PC-3 (cell line): ENCODE results near the gene SELENOT. TPM values are rescaled to one million over a fixed set of nuclear protein-coding genes. Genes with fewer than 3 reads are reported as not detected.

Source experiments
- ATAC-seq: fragments of 200-7000 bp; cut with Tn5 transposase; 2 replicates; pipeline ENCODE4 v1.9.1; 2020; ENCODE audit warnings: mild to moderate bottlenecking, moderate library complexity
- BruUV-seq: library from RNA; stranded (reverse); fragments of 400-500 nt; replicated peaks from 2 replicates; lab custom pipeline; 2021; lab: Mats Ljungman, UMichigan
- CTCF ChIA-PET: fragments of 300-600 bp; sonication (Branson Sonifier 250); formaldehyde crosslinking; loops from one replicate; lab custom pipeline; 2022; ENCODE audit warnings: antibody characterized with exemption; lab: Charles Lee
- POLR2A ChIA-PET: fragments of 300-600 bp; sonication (Branson Sonifier 250); formaldehyde crosslinking; loops from one replicate; lab custom pipeline; 2022; ENCODE audit warnings: antibody characterized with exemption; ENCODE audit not compliant: unreplicated experiment; lab: Charles Lee
- DNase-seq: peaks from one replicate; pipeline ENCODE4 v3.0.0-alpha.2; 2015
- H2AFZ ChIP-seq: fragments of 300-600 bp; sonication (generic); 2 replicates; pipeline ENCODE4 v1.6.0; 2016; ENCODE audit warnings: antibody characterized with exemption, low read length
- H3F3A ChIP-seq: fragments of 300-600 bp; sonication (generic); one replicate; pipeline ENCODE4 v1.6.0; 2017; ENCODE audit warnings: antibody characterized with exemption, low read length, control low read depth, mild to moderate bottlenecking; ENCODE audit not compliant: unreplicated experiment
- H3K27ac ChIP-seq: fragments of 300-600 bp; sonication (generic); 2 replicates; pipeline ENCODE4 v1.5.1; 2016; ENCODE audit warnings: mild to moderate bottlenecking, low read length
- H3K27me3 ChIP-seq: fragments of 300-600 bp; sonication (generic); 2 replicates; pipeline ENCODE4 v1.6.1; 2016; ENCODE audit warnings: low read length, mixed read lengths
- H3K36me3 ChIP-seq: fragments of 300-600 bp; sonication (generic); 2 replicates; pipeline ENCODE4 v1.6.1; 2016; ENCODE audit warnings: low read depth, mixed run types, low read length, mixed read lengths
- H3K4me1 ChIP-seq: fragments of 300-600 bp; sonication (generic); 2 replicates; pipeline ENCODE4 v1.5.1; 2016; ENCODE audit warnings: low read length; ENCODE audit not compliant: insufficient read depth
- H3K4me2 ChIP-seq: fragments of 300-600 bp; sonication (generic); 2 replicates; pipeline ENCODE4 v1.6.0; 2016; ENCODE audit warnings: low read length
- H3K4me3 ChIP-seq: fragments of 300-600 bp; sonication (generic); 2 replicates; pipeline ENCODE4 v1.5.1; 2016; ENCODE audit warnings: mild to moderate bottlenecking, low read length, mixed read lengths
- H3K79me2 ChIP-seq: fragments of 300-600 bp; sonication (generic); 2 replicates; pipeline ENCODE4 v1.6.1; 2017; ENCODE audit warnings: low read length, mixed read lengths
- H3K9ac ChIP-seq: fragments of 300-600 bp; sonication (generic); 2 replicates; pipeline ENCODE4 v1.6.0; 2016; ENCODE audit warnings: mild to moderate bottlenecking, low read length
- H3K9me2 ChIP-seq: fragments of 300-600 bp; sonication (generic); replicated peaks from 2 replicates; pipeline ENCODE4 v1.6.1; 2016; ENCODE audit warnings: mixed run types, low read length, mixed read lengths
- H3K9me3 ChIP-seq: fragments of 300-600 bp; sonication (generic); 2 replicates; pipeline ENCODE4 v1.6.1; 2016; ENCODE audit warnings: low read length, mixed read lengths
- H4K20me1 ChIP-seq: fragments of 300-600 bp; sonication (generic); 2 replicates; pipeline ENCODE4 v1.6.1; 2016; ENCODE audit warnings: low read length, mixed read lengths
- CTCF ChIP-seq: fragments of 300-600 bp; sonication (generic); conservative IDR thresholded peaks from 2 replicates; pipeline ENCODE4 v1.5.1; 2017; ENCODE audit warnings: antibody characterized with exemption, low read depth, mild to moderate bottlenecking, low read length
- EZH2 ChIP-seq: fragments of 300-600 bp; sonication (generic); IDR thresholded peaks from one replicate; pipeline ENCODE4 v1.6.1; 2017; ENCODE audit warnings: antibody characterized with exemption, mild to moderate bottlenecking, low read length; ENCODE audit not compliant: unreplicated experiment
- EZH2phosphoT487 ChIP-seq: fragments of 300-600 bp; sonication (generic); IDR thresholded peaks from 2 replicates; pipeline ENCODE4 v1.6.1; 2018; ENCODE audit warnings: mild to moderate bottlenecking, antibody characterized with exemption, low read length, borderline replicate concordance
- intact Hi-C: fragments of 100-400 bp; cut with micrococcal nuclease; formaldehyde crosslinking; loops from 2 replicates; pipeline ENCODE4 v1.9.0; 2023
- total RNA-seq: library from RNA; depleted of rRNA; stranded (reverse); fragments of >200 nt; gene quantifications from 2 replicates; pipeline ENCODE4 v1.2.3, GENCODE V29; 2014

Gene SELENOT
- total RNA-seq, 1 experiment from 2014 or later: 109 TPM

- no peak overlapping the region for H3K9ac ChIP-seq
- BruUV-seq: no TSS peak
- no peak overlapping the region for H3K4me2 ChIP-seq
- ChIA-PET CTCF (no interaction called here), POLR2A (interaction anchor here (0.6 kb wide), 1 partner anchor 1050 kb away, joined by 4 read pairs; no protein-coding TSS in a partner anchor)
- DNase-seq (no peak), ATAC-seq (no peak)
- no peaks in the 10 kb centered on the region for H3F3A ChIP-seq
- H3K27ac ChIP-seq: no peak overlapping the region
- no peaks in the 10 kb centered on the region for H4K20me1 ChIP-seq
- no peak overlapping the region for H3K4me3 ChIP-seq
- H3K79me2 ChIP-seq: no peaks in the 10 kb centered on the region
- peaks cover 22% of the 10 kb centered on the region for H3K36me3 ChIP-seq
- H3K9me2 ChIP-seq: no peaks in the 10 kb centered on the region
- intact Hi-C loops: no loop called here
- H3K9me3 ChIP-seq: no peaks in the 10 kb centered on the region
- H2AFZ ChIP-seq: no peak overlapping the region
- no peaks in the 10 kb centered on the region for H3K27me3 ChIP-seq
- peaks cover 5% of the 10 kb centered on the region for H3K4me1 ChIP-seq
- no peak for TF ChIP-seq EZH2
- no peak for TF ChIP-seq EZH2phosphoT487
- TF ChIP-seq CTCF: no peak
Measured at GRCh38 chr3:150631515-150632221, 28.5 kb downstream of the SELENOT start.

- Histone ChIP-seq H3K9ac (no peak overlapping the region), H3K9me2 (no peaks in the 10 kb centered on the region), H3K9me3 (no peaks in the 10 kb centered on the region), H3K27ac (no peak overlapping the region), H3K4me2 (no peak overlapping the region), H3K79me2 (no peaks in the 10 kb centered on the region), H4K20me1 (no peaks in the 10 kb centered on the region), H2AFZ (no peak overlapping the region), H3K36me3 (peaks cover 6% of the 10 kb centered on the region; the same call in 1 of the 2 replicates), H3K4me3 (no peak overlapping the region), H3K4me1 (peaks cover 4% of the 10 kb centered on the region; the same call in 1 of the 2 replicates), H3K27me3 (no peaks in the 10 kb centered on the region), H3F3A (no peaks in the 10 kb centered on the region)
- POLR2A ChIA-PET: interaction anchor here (0.7 kb wide), 1 partner anchor 602 kb away, joined by 3 read pairs; no protein-coding TSS in a partner anchor
- CTCF ChIA-PET: no interaction called here
- intact Hi-C loops: no loop called here
- ATAC-seq (no peak), DNase-seq (no peak)
- TF ChIP-seq EZH2phosphoT487: no peak
- no peak for TF ChIP-seq CTCF
- no peak for TF ChIP-seq EZH2
- BruUV-seq: no TSS peak
Measured at GRCh38 chr3:150635076-150635475, 32.0 kb downstream of the SELENOT start.

GRCh38 chr3:150635526-150635925 lies 32.4 kb downstream of the SELENOT start:
- Histone ChIP-seq H3K4me3 (no peak overlapping the region), H3K9me2 (no peaks in the 10 kb centered on the region), H3K27ac (no peak overlapping the region), H3K9ac (no peak overlapping the region), H3K4me2 (no peak overlapping the region), H3F3A (no peaks in the 10 kb centered on the region), H4K20me1 (no peaks in the 10 kb centered on the region), H3K79me2 (no peaks in the 10 kb centered on the region), H3K27me3 (no peaks in the 10 kb centered on the region), H2AFZ (no peak overlapping the region), H3K36me3 (peaks cover 3% of the 10 kb centered on the region; the same call in 1 of the 2 replicates), H3K4me1 (peaks cover 4% of the 10 kb centered on the region; the same call in 1 of the 2 replicates), H3K9me3 (no peaks in the 10 kb centered on the region)
- no TSS peak for BruUV-seq
- DNase-seq: no peak
- intact Hi-C loops: no loop called here
- TF ChIP-seq EZH2 (no peak), CTCF (no peak), EZH2phosphoT487 (no peak)
- ATAC-seq: no peak
- ChIA-PET POLR2A (interaction anchor here (0.7 kb wide), 1 partner anchor 602 kb away, joined by 3 read pairs; no protein-coding TSS in a partner anchor), CTCF (no interaction called here)
